Measurements from ENCODE around the gene TOX3.

DNA sequence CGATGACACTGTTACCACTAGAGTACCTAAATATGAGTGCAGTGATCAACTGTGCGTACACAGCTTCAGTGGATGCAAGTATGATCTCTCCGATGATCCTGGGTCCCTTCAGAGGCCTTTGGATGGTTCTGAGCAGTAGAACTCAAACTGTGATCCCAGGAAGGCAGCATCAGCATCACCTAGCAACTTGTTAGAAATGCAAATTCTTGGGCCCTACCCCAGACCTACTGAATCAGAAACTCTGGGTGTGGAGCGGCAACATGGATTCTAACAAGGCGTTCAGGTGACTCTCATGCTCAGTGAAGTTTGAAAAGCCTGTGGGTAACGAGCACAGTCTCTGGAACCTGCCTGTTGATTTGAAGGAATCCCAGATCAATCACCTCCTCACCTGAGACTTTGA is 25.4 kb downstream of the TOX3 start:
- TF ChIP-seq, protein P1, sequence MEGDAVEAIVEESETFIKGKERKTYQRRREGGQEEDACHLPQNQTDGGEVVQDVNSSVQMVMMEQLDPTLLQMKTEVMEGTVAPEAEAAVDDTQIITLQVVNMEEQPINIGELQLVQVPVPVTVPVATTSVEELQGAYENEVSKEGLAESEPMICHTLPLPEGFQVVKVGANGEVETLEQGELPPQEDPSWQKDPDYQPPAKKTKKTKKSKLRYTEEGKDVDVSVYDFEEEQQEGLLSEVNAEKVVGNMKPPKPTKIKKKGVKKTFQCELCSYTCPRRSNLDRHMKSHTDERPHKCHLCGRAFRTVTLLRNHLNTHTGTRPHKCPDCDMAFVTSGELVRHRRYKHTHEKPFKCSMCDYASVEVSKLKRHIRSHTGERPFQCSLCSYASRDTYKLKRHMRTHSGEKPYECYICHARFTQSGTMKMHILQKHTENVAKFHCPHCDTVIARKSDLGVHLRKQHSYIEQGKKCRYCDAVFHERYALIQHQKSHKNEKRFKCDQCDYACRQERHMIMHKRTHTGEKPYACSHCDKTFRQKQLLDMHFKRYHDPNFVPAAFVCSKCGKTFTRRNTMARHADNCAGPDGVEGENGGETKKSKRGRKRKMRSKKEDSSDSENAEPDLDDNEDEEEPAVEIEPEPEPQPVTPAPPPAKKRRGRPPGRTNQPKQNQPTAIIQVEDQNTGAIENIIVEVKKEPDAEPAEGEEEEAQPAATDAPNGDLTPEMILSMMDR (conservative IDR thresholded peaks at IDR 0.05; ENCODE audit: low read depth, low read length) = no peak
- TF ChIP-seq EZH2 (IDR thresholded peaks at IDR 0.05; ENCODE audit: borderline replicate concordance, low read depth, low read length, poor library complexity, severe bottlenecking) = no peak
